Measurements from ENCODE around the gene MROH8.

GRCh38 chr20:37111926-37112455, 67.4 kb downstream of the MROH8 start:
- TF ChIP-seq CTCF (IDR thresholded peaks at IDR 0.05; ENCODE audit: insufficient read depth, low read length) = no peak
- TF ChIP-seq REST (IDR thresholded peaks at IDR 0.05; ENCODE audit: insufficient replicate concordance, low read depth) = no peak
- no peak for TF ChIP-seq POLR2AphosphoS5 (IDR thresholded peaks at IDR 0.05; ENCODE audit: low read depth)
- no peak for TF ChIP-seq GABPA (IDR thresholded peaks at IDR 0.05; ENCODE audit: low read depth)

Measured in HL-60 (cell line).